Ecto neural progenitor cell (in vitro differentiated cells): ENCODE data around the gene POLR2J2.
A peak's percentile ranks its signal among the peaks of the same experiment; 100 is the strongest.
"Not testable (repeated sequence)": the region's sequence is repeated elsewhere in the genome, so short reads cannot be mapped to it uniquely, and the experiment has no call there.

Experiments
- DNase-seq: peaks from one replicate; pipeline ENCODE4 v3.0.0-alpha.2; 2018; ENCODE audit warnings: low spot score

POLR2J2 gene

DNA sequence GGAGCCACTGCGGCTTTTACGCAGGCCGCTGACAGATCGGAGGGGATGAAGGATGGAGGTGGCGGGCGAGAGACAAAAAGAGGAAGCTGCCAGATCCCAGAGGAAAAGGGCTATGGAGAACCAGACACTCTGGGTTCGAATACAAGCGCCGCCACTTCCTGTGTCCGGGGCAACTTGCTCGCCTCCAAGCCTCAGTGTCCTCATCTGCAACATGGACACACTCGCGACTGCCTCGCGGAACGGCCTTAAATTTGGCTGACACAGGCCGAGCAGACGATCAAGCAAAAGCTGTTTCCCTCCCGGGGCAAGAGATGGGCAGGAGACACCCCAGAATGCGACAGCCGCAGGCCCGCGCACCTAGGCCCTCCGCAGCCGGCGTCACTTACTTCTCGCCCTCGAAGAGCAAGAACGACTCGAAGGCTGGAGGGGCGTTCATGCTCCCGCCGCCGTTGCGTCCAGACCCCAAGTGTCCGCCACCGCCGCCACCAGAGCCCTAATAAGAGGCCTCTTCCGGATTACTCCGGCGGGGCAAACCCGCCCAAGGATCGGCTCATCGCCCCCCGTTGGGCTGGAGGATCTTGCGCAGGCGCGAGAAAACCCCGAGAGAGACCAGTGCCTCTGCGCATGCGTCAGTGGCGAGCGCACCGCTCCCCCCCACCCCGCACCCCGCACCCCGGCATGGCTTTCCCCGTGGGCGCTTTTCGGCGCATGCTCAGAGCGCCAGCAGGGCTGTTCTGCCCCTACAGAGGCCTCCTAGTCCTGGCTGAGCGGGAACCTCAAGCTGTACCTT is at the start of gene POLR2J2:
TSS of gene POLR2J2 (minus strand) at position 498 of the 790 bp plus-strand sequence. CDS start at position 436, 62 bp downstream.
- DNase-seq, result peak; percentile 96

DNA sequence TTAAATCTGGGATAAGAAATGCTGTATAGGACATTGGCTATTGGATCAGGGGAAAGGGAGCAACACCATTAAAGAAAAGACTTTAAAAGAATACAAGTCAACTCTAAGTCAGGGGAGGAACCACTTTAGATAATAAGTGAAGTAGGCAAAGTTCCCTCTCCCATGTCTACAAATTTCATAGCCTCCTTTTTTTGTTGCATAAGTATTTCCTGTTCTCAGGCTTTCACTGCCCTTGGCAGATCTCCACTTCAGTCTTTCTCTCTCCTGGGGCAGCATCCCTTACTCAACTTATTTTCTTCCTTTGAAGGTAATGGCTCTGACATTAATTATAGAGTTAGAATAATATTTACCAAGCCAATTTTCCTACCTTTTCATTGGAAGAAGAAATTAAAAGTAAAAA is 47.0 kb upstream of the POLR2J2 start:
- DNase-seq, result not testable (repeated sequence)

DNA sequence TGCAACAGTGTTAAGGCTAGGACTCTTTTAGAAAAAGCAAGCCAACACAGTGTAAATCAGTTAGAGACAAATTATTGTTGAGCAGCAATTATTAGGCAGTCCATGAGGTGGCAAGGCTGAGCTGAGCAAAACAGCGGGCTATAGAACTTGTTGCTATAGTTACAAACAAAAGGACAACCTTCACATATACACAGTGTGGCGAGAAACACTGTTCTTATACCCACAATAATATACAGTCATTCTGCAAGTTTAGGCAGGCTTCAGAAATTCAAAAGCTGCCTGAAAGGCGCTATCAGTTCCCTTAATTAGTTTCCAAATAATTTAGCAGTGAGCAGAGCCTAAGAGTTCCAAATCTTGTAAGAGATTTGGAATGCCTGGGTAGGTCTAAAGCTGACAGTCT is 44.3 kb upstream of the POLR2J2 start:
- DNase-seq, result not testable (repeated sequence)

DNA sequence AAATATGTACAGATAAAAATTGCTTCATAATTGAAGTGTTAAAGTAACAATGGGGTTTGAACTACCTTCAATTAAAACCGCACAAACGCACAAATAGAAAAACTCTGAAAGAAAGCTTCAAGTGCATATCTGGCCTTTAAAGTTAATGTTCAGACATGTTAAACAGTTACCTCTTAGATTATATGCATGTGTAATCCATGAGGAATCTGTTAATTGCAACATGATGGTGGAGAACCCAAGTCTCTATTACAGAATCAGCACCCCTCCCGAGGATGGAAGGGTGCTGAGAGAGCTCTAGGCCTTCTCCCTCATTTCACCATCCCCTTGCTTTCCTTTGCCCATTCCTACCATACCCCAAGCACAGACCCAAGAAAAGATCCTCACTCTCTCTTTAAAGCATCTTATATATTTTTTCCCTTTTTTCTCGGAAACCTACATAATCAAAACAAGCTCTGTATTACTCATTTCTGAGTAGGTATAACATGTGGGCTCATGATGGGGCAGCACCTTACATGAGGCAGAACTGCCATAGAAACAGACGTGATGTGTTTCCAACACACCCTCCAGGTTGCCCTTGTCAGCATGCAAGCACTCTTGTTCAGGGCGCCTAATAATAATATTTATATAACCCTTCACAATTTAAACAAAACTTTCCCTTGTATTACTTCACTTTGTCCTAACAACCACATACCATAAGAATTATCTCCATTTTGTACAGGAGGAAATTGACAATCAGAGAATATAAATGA is 43.5 kb upstream of the POLR2J2 start:
- not testable (repeated sequence) for DNase-seq

DNA sequence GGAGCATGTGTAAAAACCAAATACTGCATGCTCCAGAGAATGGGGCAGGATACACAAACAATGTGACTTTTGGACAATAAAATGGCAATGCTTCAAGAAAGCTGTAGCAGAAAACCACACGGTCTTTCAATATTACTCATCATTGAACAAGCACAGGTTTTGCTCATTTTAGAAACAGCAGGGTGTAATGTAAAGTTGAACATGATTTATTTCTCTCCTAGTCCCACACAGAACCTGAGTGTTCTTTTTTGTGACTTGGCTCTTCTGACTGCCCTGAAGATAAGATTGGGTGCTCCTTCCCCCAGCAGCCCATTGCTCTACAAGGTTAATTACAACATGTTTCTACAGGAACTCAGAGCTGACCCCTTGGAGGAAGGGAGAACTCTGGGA is 42.2 kb upstream of the POLR2J2 start:
- not testable (repeated sequence) for DNase-seq

DNA sequence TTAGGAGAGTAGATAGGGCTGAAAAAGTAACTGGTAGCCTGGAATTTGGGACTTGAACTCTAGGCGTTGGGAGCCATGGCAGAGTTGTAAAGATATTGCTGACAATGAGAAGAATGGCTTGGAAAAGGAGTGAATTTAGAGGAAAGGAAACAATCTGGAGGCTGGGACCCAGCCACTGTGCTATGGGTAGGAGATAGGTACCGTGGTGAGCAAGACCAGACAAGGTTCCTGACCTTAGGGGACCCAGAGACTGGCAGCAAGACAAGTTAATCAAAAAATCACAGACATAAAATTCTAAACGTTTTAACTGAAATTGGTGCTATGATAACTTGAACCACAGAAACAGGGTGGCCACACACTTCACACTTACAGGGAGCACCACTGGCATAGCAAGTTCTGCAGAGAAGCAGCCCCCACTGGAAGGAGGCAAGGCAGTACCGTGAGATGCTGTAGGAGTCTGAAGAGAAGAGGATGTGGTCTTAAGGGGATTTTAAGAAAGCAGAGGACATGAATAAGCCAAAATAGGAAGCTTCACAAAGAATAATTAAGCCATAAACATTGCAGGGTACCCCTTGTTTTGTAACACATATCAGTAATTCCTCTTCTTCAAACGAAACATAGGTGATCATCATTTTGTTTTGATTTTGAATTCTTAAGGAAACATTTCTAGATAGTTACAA is 41.7 kb upstream of the POLR2J2 start:
- not testable (repeated sequence) for DNase-seq

DNA sequence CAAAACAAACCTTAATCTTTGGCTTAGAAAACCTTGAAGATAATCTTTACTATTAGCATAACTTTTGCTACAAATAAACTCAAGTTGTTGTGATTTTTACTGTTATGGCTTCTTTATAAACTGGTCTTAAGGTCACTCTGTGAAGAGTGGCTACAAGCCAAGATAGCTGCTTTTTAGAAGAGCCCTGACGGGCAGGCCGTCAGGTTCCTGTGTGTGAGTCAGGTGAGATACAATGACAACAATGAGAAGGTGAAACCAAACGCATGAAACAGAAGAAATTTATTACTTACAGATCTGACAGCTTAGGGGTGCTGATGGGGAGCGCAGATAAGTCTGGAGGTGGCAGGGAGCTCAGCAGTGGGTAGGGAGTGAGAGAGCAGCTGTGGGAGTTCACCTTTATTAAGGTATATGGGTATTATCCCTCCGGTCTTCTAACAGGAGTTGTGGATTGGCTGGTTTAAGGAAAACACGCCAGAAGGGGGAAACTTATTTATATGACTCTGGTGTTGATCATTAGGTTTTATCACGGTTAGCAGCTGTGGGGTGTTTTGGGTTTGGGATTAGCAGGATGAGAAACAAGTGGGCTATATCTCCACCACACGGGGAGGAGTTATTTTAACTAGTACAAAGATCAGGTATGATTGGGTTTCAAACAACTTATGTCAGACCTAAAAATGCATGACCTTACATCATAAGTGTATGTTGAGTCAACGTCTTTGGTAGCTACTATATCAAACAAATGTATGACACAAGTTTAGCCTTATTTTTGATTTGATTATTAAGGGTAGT is 27.7 kb upstream of the POLR2J2 start:
- not testable (repeated sequence) for DNase-seq

DNA sequence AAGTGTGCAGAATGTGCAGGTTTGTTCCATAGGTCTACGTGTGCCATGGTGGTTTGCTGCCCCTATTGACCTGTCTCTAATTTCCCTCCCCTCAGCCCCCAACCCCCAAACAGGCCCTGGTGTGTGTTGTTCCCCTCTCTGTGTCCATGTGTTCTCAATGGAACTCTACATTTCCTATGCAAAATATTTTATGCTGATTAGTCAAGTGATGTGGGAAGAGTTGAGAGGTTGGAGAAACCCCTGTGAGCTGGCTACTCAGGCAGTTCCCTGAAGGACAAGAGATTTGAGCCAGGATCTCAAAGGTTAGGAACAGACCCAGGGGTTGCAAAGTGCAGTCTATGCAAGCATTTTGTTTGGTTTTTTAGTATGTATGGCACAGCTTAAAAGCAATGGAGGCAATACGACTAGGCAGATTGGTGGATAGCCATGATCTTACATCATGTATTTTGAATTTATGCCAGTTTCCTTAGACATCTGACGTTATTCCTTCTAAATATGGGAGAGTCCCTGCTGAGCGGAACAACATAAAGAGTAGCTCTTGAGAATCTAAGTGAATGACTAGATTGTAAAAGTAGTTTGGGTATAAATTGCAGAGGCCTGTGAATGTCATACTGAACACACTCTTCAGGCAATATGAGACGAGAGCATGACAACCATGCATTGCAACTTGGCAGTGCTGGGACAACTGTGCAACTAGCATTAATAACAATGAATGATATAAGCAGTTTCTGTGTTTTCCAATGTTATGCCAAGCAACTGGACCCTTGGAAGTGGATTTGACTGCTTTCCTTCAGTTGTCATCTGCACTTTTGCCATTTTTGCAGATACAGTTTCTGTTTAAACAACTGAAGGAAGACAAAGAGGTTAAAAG is 26.4 kb upstream of the POLR2J2 start:
- not testable (repeated sequence) for DNase-seq

DNA sequence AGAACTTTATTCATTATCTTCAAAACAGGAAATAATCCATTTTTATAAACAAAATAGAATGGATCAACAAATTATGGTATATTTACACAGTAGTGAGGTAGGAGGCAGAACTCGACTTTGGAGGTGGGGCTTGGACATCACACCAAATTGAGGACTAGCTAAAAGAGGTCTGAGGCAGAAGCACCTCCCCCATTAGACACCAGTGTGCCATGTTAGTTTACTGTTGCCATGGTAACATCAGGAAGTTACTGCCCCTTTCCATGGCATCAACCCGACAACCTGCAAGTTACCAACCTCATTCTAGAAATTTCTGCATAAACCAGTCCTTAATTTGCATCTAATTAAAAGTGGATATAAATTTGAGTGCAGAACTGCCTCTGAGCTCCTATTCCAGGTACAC is 24.5 kb upstream of the POLR2J2 start:
- not testable (repeated sequence) for DNase-seq

DNA sequence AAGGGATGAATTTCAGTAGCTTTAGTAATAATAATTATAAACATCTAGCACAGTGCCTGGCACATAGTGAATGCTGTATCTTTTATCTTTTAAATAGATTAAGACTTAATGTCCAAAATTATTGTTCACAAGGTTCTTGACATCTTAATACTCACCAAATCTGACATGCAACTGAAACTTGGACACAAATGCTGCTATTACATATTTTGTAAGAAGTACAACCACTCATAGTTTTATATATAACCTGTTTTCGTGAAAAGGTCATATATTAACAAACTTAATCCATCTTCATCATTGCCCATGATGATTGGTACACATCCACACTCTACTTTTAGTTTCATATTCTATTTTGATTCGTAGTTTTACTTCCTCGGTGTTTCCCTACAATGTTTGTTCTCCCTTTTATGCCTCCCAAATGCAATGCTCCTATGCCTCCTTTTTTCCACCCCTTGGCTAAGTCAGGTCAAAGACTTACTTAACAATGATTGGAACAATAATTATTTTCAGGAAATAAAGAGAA is 23.6 kb upstream of the POLR2J2 start:
- not testable (repeated sequence) for DNase-seq

DNA sequence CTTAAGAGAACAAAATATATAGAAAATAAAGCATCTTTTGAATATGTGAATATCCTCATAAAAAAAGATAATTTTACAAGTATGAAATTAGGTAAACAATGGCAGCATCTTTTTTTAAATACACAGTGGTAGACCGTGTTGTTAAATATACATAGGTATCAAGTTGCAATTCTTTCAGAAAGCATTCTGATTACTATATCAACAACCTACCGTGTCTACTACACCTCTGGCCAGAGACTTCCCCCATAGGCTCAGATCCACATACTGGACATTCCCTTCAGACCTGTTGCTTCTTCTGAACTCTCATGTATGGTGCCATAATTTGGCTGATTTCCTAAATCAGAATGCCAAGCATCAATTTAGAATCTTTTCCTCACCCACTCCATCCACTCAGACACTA is 22.5 kb upstream of the POLR2J2 start:
- DNase-seq, result not testable (repeated sequence)

DNA sequence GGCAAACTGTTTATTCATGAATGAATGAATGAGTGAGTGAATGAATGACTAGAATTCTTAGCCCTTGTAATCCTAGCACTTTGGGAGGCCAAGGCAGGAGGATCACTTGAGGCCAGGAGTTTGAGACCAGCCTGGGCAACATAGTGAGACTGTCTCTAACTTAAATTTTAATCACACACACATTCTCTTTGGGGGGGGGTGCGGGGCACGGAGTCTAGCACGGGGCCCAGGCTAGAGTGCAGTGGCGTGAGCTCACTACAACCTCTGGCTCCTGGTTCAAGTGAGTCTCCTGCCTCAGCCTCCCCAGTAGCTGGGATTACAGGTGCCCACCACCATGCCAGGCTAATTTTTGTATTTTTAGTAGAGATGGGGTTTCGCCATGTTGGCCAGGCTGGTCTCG is 19.1 kb upstream of the POLR2J2 start:
- not testable (repeated sequence) for DNase-seq

DNA sequence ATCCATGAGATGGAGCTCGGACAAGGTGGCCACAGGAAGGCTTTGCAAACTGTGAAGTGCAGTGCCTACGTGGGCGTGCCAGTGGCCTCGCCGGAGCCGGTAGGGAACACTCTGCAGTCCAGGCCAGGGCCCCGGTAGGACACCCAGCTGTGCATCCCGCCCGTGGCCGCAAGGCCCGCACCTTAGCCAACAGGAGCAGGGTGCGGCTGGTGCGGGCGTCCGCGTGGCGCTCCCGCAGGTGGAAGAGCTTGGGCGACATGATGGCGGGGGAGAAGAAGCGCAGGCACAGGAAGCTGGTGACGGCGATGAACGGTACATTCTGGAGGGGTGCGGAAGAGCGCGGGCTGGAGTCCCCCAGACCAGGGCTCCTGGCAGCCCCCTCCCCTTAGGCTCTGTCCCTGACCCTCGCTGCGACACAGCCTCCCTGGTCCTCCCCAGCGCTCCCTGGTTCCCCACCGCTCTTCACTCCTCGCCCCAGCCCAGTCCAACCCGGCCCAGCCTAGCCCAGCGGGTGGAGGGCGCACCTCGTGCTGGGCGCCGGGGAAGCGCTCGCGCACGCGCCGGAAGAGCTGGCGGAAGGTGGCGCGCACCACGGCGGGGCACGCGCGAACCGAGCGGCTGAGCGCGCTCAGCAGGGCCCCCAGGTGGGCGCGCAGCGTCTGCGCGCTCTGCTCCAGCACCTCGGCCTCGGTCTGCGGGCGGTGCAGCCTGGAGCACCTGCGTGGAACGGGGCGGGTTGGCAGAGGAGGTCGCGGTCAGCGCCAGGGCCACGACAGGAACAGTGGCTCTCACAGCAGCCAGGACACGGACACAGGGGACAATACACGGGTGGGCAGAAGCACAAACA is 18.2 kb upstream of the POLR2J2 start:
- DNase-seq, result not testable (repeated sequence)

DNA sequence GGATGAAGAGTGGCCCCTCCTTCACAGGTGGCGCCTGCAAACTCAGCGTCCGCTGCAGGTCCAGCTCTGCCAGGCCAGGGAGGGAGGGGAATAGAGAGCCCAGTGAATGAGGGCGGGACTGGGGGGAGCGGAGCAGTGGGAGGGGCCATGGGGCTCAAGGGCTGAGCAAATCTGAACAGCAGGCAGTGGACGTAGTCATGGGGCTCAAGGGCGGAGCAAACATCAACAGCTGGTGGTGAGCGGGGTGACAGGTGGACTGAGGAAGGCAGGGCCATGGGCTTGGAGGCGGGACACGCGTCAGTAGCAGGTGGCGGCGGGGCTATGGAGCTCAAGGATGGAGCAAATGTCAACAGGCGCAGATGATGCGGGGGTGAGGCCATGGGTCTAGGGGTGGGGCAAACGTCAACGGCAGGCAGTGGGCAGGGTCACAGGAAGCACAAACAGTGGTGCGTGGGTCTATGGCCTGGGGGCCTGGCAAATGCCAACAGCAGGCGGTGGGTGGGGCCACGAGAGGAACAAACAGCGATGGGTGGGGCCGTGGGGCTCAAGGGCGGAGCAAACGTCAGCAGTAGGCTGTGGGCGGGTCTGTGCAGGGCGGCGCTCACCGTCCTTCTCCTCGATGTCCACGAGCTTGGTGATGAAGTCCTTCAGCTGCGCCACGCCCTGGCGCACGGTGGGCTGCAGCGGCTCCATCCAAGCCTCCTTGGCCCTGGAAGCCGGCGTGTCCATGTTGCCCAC is 17.0 kb upstream of the POLR2J2 start:
- DNase-seq, result not testable (repeated sequence)

DNA sequence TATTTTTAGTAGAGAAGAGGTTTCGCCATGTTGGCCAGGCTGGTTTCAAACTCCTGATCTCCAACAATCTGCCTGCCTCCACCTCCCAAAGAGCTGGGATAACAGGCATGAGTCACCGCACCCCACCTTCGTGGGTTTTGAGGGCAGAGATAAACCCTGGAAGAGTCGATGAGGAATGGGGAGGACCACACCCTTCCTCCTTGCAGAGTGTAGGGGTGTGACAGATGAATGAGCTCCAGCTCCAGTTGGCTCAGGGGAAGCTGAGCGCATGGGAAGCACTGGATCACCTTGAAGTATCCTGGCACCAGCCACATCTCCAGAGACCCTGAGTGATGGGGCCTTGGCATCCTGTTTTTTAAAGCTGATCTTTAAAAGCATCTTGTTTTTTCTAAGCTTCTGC is 11.1 kb upstream of the POLR2J2 start:
- not testable (repeated sequence) for DNase-seq

DNA sequence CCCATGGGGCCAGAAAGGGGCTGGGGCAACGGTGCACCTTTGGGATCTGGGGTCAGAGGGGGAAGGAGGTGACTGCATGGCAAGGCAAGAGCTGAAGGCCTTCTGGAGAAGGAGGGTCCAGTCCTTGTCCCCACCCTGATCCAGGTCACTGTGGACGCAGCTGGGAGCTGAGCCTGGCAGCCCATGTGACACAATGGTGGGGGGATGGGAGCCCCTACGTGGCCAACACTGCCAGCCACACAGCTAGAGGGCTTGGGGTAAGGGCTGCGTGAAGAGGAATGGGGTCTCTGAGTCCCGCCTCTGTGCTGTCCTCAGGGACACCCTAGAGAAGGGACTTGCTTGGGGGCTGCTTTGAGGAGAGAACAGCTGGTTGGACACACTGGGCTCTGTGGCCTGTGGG is 9.3 kb upstream of the POLR2J2 start:
- DNase-seq, result not testable (repeated sequence)

DNA sequence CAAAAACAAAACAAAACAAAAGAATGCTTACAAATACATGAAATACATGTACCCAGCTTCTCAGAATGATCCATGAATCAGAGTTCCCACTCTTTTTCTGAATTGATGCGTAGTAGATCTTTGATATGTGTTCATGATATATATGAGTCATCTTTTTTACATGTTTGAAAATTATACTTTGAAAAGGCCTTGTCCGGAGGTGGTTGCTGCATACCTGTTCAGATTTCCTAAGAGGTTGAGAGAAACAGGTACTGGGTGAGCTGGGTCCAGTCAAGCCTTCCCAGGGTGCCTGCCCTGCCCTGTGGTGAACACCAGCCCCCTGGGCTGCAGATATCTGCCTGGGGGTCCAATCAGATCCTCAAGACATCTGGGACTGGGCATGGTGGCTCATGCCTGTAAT is 4.1 kb upstream of the POLR2J2 start:
- DNase-seq, result not testable (repeated sequence)

DNA sequence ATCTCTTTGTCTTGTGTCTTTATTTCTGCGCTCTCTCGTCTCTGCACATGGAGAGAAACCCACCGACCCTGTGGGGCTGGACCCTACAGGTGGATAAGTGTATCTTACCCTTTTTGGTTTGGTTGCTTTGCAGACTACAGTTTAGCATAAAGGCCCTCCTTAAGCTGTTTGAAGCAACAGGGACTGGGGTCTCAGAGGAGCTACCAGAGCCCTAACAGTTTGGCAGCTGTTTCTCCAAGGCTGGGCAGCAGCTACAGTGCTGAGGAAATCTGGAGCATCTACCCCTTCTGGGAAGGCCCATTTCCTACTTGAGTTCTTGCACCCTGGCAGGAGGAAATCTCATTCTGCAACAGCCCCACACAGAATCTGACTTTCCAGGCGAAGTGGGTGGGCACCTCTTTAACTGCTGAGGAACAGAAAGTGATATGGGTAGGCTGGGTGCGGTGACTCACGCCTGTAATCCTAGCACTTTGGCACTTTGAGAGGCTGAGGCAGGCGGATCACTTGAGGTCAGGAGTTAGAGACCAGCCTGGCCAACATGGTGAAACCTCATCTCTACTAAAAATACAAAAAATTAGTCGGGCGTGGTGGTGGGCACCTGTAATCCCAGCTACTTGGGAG is 2.1 kb upstream of the POLR2J2 start:
- not testable (repeated sequence) for DNase-seq
